GM21390 (cell line): ENCODE results near the gene ZNF786.
"Not testable (repeated sequence)": the region's sequence is repeated elsewhere in the genome, so short reads cannot be mapped to it uniquely, and the experiment has no call there.

Experiments used
- ATAC-seq: cut with Tn5 transposase; IDR thresholded peaks from one replicate; pipeline ENCODE4 v1.9.1; 2021; ENCODE audit not compliant: unreplicated experiment

ZNF786 gene

GRCh38 chr7:149090397-149091195 is at the start of gene ZNF786:
TSS of gene ZNF786 (minus strand) at chr7:149090718. CDS start at chr7:149090640, 78 bp downstream.
- peak; percentile 78 for ATAC-seq

GRCh38 chr7:149136118-149136517 is 45.6 kb upstream of the ZNF786 start:
- ATAC-seq: no peak

GRCh38 chr7:149133028-149133710 is 42.7 kb upstream of the ZNF786 start:
- no peak for ATAC-seq

- ATAC-seq: no peak
Measured at GRCh38 chr7:149130572-149131198, 40.2 kb upstream of the ZNF786 start.

GRCh38 chr7:149126662-149127266 is 36.2 kb upstream of the ZNF786 start:
- ATAC-seq: peak; percentile 39

GRCh38 chr7:149125863-149126661 is 35.5 kb upstream of the ZNF786 start, which contains the start of gene ZNF425:
TSS of gene ZNF425 (minus strand) at chr7:149126324. CDS start at chr7:149126213, 111 bp downstream.
- peak; percentile 85 for ATAC-seq

- ATAC-seq: no peak
Measured at GRCh38 chr7:149125189-149125862, 34.8 kb upstream of the ZNF786 start.

GRCh38 chr7:149109969-149110368 is 19.5 kb upstream of the ZNF786 start:
- ATAC-seq: no peak

GRCh38 chr7:149104749-149105148 is 14.2 kb upstream of the ZNF786 start:
- ATAC-seq: no peak

GRCh38 chr7:149104214-149104613 is 13.7 kb upstream of the ZNF786 start:
- ATAC-seq: no peak

- no peak for ATAC-seq
Measured at GRCh38 chr7:149103424-149103823, 12.9 kb upstream of the ZNF786 start.

- no peak for ATAC-seq
Measured at GRCh38 chr7:149102666-149103065, 12.1 kb upstream of the ZNF786 start.

- no peak for ATAC-seq
Measured at GRCh38 chr7:149100821-149101220, 10.3 kb upstream of the ZNF786 start.

- ATAC-seq: no peak
Measured at GRCh38 chr7:149099058-149099457, 8.5 kb upstream of the ZNF786 start.

GRCh38 chr7:149097088-149097487 is 6.6 kb upstream of the ZNF786 start:
- ATAC-seq: no peak

GRCh38 chr7:149093228-149093627 is 2.7 kb upstream of the ZNF786 start:
- ATAC-seq: no peak

- ATAC-seq: not testable (repeated sequence)
Measured at GRCh38 chr7:149092244-149092643, 1.7 kb upstream of the ZNF786 start.

- ATAC-seq: no peak
Measured at GRCh38 chr7:149087376-149087775, 3.1 kb downstream of the ZNF786 start.

GRCh38 chr7:149085866-149086265 is 4.7 kb downstream of the ZNF786 start:
- ATAC-seq: no peak

GRCh38 chr7:149084407-149084806 is 6.1 kb downstream of the ZNF786 start:
- ATAC-seq: no peak
